Measurements from ENCODE around the gene PLCB1.
"Not testable (repeated sequence)": the region's sequence is repeated elsewhere in the genome, so short reads cannot be mapped to it uniquely, and the experiment has no call there.

The PLCB1 gene

DNA sequence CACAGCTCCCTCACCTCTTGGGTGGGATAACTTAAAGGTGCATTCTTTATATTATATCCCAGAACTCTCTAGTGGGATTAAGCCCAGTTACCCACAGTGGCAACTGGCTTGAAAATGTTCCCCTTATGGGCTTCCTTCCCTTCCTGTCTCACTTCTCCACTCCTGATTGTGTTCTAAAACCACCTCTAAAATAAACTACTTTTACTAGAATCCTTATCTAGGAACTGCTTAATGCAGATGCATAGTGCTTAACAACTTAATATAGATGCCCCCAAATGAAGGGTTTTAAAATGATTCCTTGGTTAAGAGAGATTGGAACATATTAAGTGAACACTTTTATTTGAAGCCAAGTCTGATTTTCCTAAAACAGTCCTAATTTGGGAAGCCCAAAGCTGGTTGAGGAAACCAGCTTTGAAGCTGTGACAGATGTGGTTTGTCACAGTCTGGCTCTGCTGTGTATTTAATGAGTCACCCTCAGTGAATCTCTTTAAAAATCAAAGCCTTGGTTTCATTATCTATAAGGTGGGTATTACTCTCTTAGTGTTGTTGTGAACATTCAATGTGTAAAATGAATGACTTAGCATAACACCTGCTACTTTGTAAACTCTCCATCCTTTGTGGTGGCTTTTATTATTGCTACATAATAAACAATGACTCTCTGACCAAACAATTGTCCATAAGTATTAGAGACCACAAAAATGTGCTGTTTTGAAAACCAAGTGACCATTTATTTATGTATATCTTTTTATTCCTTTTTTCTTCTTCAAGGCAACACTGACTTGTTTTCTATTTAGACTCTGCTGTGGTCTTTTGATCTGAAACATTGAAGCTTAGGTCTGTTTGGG, 24.4 kb downstream of the PLCB1 start:
- peak; percentile 47 for DNase-seq (ENCODE audit: low spot score)

DNA sequence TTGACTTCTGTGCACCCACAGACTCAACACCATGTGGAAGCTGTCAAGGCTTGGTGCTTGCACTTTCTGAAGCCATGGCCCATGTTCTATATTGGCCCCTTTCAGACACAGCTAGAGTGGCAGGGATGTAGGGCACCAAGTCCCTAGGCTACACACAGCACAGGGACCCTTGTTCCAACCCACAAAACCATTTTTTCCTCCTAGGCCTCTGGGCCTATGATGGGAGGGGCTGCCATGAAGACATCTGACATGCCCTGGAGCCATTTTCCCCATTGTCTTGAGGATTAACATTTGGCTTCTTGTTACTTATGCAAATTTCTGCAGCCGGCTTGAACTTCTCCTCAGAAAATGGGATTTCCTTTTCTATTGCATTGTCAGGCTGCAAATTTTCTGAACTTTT, 27.2 kb downstream of the PLCB1 start:
- not testable (repeated sequence) for DNase-seq (ENCODE audit: low spot score)

DNA sequence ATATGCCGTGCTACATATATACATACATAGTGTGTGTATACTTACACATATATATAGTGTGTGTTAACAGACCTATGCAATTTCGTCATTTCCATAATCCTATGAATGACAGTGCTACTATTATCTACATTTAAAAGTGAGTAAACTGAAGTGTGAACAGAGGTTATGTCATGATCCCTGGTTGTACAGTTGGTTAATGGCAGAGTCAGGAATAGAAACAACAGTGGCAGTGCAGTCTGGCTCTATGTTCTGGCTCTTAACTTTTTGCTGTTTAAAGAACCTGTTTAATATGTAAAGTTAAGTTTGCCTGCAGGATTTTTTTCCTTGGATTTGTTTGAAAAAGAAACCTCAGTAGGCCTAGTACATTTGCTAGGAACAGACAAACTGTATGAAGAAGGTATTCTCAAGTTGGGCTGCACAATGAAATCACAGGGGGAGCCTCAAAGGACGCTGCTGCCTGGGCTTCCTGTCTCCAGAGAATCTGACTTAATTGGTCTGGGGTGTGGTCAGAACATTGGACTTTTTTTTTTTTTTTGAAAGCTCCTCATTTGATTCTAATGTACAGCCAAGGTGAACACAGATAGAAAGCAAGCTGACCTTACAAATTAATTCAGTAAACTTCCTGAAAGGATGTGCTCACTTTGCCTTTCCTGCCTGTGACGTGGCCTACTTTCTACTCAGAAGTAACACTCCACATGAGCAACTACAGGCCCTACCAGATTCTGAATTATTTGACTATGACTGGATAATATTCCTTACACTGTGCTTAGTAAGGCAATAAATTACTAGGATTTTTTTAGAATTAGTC, 29.4 kb downstream of the PLCB1 start:
- DNase-seq (ENCODE audit: low spot score): peak; percentile 18

DNA sequence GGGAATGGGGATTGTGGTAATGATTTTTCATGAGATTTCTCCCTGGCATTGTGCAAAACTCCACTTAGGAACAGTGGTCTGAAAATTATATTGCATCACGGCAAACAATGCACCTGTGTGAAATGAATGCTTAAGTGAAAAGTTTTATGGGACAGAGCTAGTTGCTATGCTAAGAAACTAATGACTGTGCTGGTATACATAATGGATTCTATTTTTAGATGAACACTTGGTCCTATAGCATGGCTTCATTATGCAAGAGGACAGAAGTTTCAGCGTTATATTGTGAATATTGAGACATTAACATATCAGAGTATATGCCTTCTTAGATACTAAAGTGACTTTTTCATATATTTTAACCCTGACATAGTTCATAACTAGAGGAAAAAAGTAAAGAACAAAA, 30.5 kb downstream of the PLCB1 start:
- no peak for DNase-seq (ENCODE audit: low spot score)

DNA sequence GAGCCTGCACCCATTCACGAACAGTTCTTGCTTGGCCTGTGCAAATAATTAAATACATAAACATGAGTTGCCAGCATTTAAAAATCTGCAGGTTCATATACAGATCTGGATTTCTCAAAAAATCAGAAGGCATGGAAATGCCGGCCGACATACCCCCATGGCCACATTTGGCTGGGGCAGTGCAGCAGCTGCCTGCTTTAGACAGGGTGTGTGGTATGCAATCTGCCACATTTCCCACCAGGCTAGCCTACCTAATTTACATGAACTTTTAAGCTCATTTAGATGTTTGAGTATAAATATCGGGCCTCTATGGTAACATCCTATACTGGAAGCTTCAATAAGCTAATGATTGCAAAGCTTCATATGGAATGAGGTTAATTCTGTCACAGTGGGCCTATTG, 31.5 kb downstream of the PLCB1 start:
- DNase-seq (ENCODE audit: low spot score): no peak

DNA sequence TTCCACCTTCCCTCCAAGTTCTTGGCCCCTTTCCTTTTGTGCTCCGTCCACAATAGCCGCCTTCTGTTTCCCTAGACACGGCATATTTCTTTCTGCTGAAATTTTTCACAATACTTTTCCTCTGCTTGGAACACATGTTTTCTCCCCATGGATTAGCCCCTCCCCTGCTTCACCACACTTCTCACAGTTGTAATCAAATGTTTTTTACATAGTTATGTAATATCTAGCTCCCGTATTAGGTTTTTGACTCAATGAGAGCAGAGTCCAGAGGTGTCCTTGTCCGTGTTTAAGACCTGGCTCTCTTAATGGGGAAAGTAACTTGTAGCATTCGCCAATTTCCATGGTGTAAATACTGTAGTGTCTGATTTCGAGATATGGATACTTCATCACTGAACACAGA, 34.7 kb downstream of the PLCB1 start:
- DNase-seq (ENCODE audit: low spot score): no peak

DNA sequence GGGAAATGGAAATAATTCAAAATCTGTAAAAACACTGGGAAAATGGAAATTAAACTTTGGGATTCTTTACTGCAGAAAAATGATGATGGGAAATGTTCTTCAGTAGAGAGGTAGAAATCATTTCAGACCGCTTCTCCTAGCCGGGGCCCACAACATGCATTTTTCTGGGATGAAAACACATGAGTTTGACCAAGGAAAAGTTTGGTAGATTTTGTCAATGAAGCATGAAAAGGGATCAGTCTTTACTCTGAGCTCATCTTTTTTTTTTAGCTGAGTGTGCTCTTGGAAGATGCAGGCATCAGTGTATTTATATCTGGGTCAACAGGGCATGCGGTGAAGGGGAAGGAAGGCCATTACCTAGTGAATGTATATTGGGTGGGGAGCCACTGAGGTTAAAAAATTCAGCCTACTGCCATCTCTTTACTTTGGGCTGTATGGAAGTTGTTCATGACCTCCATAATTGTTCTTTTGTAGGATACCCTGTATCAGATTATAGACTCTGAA, 36.8 kb downstream of the PLCB1 start:
- no peak for DNase-seq (ENCODE audit: low spot score)

DNA sequence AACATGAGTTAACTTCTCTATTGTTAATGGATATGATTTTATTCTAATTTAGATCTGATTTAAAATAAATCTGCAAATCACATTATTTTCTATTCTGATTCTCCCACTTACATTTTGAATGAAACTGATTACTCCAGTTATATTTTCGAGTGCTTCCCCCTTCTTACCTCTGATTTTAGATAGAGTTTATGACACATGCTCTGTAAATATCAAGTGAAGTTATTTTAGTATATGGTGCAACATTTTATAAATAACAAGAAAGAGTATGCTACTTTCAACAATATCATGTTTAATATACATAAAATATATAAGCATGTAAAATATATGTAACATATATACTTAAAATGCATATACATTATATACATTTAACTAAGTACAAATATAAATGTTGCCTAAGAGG, 38.9 kb downstream of the PLCB1 start:
- DNase-seq (ENCODE audit: low spot score): no peak

DNA sequence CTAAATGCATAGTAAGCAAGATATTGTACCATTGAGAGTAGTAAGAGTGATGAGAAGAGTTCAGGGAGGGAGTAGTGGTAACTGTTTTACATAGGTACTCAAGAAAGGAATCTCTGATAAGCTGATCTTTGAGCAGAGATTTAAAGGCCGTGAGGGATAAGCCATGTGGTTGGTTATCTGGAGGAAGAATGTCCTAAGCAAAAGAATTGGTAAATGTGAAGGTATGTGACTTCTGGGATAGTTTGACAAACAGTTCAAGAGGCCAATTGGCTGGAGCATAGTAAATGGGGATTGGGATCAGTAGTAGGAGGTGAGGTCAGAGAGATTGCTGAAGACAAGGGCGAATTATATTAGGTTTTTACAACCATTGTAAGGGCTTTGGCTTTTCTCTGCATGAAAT, 40.1 kb downstream of the PLCB1 start:
- DNase-seq (ENCODE audit: low spot score): no peak

DNA sequence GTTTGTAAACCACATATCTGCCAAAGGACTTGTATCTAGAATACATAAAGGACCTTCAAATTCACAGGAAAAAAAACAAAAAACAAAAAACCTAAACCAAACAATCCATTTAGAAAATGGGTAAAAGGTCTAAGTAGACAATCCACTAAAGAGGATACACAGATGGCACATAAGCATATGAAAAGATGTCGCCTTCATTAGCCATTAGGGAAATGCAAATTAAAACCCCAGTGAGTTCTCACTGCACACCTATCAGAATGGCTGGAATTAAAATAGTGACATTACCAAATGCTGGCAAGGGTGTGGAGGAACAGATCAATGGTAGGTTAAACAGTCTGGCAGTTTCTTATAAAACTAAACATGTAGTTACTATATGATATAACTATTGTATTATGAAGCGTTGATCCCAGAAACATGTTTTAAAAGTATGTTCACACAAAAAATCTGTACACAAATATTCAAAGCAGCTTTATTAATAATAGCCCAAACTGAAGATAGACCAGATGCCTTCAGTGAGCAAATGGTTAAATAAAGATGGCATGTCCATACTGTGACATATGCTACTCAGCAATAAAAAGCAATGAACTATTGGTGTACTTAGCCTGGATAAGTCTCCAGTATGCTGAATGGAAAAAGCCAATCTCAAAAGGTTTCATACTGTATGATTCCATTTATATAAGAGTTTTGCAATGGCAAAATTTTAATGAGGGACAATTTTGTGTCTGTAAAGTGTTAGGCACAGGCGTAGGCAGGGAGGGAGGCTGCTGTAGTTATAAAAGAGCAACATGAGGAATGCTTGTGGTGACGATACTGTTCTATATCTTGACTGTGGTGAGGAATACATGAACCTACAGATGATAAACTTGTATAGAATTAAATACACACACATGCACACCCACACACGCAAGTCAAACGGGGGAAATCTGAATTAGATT, 43.9 kb downstream of the PLCB1 start:
- DNase-seq (ENCODE audit: low spot score): no peak

DNA sequence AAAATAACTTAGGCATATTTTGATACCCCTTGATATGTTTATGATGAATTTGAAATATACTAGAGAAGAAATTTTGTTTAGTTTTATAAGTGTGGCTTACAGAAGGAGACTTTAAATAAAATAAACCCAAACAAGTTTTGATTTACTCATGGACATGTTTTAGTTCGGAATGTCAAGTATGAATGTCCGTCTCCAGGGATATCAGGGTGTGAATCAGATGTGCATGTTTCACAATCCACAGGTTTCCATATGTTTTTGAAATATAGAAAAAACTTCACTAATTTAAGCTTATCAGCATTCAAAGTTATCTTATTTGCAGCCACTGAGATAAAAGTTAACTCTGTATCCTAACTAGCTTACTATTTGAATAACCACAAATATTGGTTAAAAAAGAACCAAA, 51.5 kb downstream of the PLCB1 start:
- DNase-seq (ENCODE audit: low spot score): no peak

DNA sequence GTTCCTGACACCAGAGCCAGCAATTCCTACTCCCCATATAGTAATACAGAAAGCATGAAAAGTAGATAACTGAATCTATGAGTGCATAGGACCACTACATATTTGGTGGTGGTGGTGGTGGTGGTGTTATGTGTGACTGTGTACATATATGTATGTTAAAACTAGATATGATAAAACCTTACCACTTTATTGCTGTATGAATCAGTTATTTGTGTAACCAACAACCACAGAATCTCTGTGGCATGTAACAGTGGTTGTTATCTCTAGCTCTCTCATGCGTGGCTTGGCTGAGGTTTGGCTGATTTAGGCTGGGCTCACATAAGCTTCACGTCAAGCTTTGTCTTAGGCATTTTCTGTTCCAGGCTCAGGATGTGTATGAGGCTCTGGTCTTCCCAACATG, 55.7 kb downstream of the PLCB1 start:
- no peak for DNase-seq (ENCODE audit: low spot score)

DNA sequence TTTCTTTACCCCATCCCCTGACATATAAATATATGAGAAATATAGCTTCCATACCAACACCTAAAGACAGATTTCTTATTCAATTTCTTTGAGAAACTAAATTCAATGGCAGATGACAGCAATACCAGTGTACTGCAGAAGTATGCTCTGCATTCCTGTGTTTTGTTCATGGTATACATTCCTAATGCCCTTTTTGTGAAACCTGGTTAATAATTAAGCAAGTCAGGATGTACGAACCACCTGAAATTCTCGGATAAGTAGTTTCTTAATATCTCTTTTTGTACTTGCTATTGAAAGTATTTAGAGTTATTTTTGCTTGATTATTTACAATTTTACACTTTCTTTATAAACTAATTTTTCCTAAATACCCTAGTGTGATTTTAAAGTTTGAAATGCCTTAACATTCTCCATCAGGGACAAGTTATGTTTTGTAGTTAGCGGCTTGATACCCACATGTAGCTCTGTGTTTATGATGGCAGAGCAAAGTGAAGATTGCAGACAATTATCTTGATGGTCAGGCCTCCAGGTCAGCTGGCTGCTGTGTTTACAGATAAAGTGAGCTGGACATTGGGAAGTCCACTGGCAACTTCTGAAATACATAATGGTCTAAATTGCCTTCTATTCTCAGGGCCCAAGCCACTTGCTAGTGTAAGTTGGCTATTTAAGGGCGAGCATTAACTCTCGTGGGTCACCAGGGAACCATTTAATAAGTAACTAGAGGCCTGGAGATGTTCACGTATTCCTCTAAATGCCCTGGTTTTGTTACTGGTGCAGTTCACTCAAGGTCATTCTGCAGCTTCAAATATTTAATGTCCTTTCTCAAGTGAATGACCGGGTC, 58.2 kb downstream of the PLCB1 start:
- DNase-seq (ENCODE audit: low spot score): no peak

DNA sequence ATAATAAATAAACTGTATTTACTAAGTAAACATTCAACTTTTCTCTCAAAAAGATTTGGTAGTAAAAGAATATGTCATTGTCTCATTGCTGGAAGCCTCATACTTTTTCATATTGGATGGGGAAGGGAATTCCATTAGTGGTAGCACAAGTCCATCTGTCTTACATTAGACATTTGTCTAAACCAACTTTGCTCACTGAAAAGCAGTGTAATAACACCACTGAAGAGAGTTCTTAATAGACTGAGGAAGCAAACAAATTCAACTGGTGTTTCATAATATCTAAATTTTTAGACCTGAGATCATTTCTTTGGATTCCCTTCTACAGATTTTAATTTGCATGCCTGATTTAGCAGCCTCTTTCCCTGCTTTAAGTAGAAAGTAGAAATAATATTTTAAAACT, 62.7 kb downstream of the PLCB1 start:
- no peak for DNase-seq (ENCODE audit: low spot score)

DNA sequence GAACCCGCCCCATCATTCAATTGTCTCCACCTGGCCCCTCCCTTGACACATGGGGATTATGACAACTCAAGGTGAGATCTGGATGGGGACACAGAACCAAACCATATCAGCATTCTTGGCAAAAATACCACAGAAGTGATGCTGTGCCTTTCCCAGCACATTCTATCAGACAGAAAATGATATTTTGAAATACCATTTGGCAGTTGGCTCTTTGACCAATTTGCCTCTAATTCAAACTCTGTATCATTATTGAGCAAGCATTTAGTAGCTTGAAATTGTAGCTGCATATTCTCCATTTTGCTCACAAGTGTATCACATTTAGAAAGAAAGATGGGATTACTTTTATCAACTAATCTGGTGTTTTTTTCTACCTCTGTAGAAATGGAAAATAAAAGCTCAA, 64.0 kb downstream of the PLCB1 start:
- DNase-seq (ENCODE audit: low spot score): no peak

DNA sequence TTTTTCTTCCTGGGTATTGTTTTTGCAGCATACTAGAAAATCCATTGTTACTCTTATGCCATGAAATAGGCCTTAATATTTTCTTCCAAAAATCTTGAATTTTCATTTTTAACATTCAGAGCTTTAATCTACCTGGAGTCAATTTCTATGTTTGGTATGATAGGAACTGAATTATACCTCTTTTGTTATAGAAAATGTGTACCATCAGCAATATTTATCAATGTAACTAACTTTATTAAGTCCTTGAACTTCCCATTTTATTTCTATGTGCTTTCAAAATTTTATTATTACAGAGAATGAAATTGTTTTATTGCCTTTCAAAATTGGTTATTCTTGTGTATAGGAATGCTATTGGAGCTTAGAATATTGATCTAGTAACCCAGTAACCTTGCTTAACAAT, 68.2 kb downstream of the PLCB1 start:
- no peak for DNase-seq (ENCODE audit: low spot score)

DNA sequence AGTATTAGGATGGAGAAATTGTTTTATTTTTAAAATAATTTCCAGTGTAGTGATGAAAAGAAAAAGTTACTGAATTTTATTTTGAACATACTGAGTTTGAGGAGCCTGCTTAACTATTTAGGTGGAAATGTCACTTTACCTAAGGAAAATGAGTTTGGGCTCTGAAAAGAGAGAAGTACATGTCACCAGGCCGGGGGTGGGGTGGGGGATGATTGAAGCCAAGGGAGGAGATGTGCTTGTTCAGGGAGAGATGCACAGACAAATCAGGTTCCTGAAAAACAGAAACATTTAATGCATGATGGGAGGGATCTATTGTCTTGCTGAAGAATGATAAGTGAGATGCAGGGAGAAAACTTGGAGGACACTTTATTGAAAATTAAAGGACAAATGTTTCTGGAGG, 71.3 kb downstream of the PLCB1 start:
- no peak for DNase-seq (ENCODE audit: low spot score)

DNA sequence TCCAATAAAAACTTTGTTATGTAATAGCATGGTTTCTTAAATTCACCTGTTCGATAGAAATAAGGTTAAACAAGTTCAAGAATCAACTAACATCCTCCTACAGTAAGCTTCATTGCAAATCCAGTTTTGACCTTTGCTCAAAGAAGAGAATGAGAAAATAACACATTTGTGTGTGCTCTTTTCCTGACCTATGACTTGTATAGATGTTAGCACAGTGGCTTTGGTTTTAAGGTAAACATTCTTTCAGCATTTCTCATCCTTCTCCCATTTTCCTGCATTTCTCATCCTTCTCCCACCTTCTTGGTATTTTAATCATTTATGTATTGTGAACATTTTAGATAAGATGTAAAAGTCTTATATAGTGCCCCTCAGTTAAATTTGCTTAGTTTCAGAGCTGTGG, 73.9 kb downstream of the PLCB1 start:
- no peak for DNase-seq (ENCODE audit: low spot score)

DNA sequence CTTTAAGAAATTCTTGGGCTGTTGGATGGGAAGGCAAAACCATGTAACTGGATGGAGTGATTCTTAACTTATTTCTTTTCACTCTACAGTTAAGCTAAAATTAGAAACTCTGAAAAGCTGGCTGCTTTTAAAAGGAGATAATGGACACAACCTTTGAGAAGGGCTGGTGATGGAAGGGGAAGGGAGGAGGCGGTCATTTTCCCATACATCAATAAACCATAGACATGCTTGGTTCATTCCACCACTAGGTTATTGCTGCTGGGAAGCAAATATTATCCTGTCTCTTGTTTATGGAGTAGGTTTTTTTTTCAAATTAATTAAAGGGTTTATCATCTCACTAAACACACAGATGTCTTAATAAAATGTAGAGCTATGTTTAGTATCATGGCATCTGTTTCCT, 76.2 kb downstream of the PLCB1 start:
- DNase-seq (ENCODE audit: low spot score): no peak

DNA sequence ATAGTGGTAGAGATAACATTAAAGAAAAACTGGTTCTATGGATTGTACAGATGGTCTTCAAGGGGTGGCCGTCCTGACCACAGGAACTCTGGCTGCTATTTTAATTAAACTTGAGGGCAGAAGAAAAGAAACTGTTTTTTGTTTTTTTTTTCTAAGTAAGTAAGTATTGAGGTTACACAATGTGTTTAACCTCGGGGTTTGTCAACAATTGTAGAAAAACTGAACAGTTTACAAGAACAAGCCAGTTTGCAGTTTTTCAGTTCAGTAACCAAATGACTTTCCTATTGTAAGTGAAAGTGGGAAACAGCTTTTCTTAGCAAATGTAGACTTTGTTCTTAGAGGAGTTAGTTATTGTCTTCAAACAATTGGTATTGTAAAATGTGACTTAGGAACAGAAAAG, 77.0 kb downstream of the PLCB1 start:
- no peak for DNase-seq (ENCODE audit: low spot score)

DNA sequence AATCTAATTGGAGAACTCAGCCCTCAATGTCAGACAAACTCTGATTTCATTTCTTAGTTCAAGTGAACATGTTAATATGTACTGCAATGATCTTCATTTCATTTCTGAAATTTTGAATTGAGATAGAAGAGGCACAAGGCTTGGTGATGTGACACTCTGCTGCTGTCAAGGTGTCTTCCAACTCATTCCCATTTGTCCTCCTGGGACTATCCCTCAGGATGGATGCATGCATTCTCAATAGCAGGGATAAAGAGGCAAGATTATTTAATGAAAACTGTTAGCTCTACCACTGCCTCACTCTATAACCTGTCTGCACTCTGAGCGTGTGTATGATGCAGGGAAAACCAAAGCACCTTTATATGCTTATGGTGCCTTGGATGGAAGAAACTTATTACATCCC, 78.7 kb downstream of the PLCB1 start:
- no peak for DNase-seq (ENCODE audit: low spot score)

Data from CD4-positive, alpha-beta T cell treated with Interleukin-2 at 100 ng/mL for 4 hours (primary cell).